GM21723 (cell line): ENCODE measurements around the gene STK32C.

Source experiments
- ATAC-seq: cut with Tn5 transposase; IDR thresholded peaks from one replicate; pipeline ENCODE4 v1.9.1; 2021; ENCODE audit warnings: mild to moderate bottlenecking, moderate library complexity; ENCODE audit not compliant: unreplicated experiment

The STK32C gene

GRCh38 chr10:132289439-132289838 is 18.3 kb downstream of the STK32C start:
- no peak for ATAC-seq

GRCh38 chr10:132283604-132284382 is 24.0 kb downstream of the STK32C start:
- ATAC-seq: no peak

DNA sequence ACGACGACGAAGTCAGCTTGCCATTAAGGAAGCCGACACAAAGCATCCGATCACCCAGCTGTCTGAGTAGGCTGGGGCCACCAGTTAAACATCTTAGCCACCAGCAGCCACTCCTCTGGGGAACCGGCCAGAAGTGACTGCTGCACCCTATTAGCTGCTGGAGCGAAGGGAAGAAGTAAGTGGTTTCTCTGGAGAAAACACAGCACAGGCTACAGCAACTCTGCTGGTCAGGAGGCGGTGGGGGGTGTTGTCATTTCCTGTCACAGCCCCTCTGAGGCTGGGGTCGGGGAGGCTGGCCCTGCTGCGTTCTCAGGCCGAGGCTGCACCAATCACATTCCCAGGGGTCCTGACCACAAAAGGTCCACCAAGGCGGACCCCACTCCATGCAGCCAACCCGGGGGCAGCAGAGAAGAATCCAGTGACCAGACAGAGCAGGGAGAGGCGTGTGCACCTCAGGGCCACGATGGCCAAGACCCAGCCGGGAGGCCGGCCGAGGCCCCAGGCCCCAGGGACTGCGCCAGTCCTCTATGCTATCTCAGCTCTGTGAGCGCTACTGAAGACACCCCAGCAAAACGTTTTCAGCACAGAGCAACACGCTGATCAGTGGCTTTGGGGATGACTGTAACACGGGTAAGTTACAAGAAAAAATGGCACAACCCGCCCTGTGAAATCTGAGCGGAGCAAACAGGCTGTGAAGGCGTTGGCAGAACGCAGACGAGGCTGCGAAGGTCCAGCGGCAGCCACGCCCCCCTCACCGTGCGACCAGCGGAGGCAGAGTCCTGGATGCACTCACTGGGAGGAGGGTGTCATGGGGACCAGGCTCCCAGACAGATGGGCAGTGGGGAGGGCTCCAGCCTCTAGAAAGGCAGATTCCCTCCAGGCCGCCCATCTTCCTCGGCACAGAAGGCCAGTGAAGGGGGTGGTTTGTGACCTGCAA is 24.8 kb downstream of the STK32C start:
- no peak for ATAC-seq

GRCh38 chr10:132281915-132282666 is 25.7 kb downstream of the STK32C start:
- no peak for ATAC-seq

- ATAC-seq: no peak
Measured at GRCh38 chr10:132280646-132281074, 27.1 kb downstream of the STK32C start.

GRCh38 chr10:132279873-132280645 is 27.7 kb downstream of the STK32C start:
- ATAC-seq: no peak

DNA sequence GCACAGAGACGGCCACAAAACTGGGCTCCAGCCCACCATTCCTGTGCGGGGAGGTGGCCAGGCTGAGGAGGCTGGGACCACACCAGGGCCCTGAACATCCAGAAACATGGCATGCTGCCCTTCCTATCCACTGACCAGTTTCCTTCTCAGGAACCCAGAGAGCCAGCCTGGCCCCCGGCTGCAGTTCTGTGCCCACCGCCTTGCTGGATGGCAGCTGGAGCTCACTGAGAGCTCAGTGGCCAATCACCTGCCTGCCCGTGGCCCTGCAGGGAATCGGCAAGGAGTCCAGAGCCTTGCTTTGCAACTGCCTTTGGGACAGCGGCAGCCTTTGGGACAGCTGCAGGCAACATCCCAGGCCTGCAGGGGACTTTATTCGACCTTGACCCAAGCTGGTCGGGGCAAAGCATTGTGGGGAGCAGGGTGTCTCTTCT is 30.4 kb downstream of the STK32C start:
- no peak for ATAC-seq

- no peak for ATAC-seq
Measured at GRCh38 chr10:132276706-132277105, 31.0 kb downstream of the STK32C start.

DNA sequence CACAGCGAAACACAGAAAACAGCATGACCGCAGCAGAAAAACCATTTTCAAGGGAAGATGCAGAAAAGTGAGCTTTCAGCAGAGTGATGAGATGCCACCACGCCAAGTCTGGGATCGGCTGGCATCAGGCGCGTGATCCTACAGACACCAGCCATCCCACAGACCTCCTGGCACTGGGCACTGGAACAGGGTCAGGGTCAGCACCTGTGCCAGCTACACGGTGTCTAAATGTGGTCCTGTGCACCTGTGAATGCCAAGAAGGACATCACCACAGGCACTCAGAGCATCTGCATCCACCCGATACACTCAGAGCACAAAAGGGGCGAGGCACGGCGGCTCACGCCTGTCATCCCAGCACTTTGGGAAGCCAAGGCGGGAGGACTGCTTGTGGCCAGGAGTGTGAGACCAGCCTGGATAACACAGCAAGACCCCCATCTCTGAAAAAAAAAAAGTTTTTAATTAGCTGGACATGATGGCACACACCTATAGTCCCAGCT is 31.5 kb downstream of the STK32C start:
- ATAC-seq: no peak

GRCh38 chr10:132275426-132276178 is 32.1 kb downstream of the STK32C start:
- ATAC-seq: no peak

DNA sequence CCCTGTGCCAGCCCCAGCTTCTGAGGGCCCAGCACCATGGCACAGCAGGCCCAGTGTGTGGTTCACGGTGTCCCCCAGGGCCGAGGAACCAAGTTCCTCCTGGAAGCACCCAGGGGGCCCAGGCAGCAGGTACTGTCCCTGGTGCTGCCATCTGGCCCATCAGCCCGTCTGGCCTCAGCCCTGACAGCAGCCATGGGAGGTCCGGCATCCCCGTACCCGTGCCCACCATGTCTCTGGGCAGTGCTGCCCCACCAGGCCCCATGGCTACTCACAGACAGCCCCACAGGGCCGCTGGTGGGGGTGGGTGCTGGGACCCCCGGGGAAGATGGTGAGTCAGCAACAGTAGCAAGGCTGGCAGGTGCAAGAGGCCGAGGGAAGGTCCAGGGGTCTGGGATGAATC is 32.8 kb downstream of the STK32C start:
- no peak for ATAC-seq

DNA sequence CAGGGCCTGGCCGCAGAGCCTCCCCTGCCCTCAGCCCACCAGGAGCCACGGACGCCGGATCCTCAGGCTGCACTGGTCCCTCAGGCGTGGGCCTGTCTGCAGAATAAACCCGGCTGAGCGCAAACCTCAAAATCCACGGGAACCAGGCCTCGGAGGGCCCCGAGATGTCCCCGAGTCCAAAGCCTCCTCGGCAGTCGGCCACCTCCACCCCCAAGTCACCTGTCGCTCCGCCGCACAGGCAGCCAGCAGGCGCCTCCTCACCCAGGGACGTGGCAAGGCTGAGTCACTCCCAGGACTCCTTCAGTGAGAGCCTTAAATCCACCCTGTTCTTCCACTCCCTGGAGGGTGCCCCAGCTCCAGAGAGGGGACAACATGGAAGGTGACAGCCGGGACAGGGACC is 33.2 kb downstream of the STK32C start:
- no peak for ATAC-seq

GRCh38 chr10:132273966-132274365 is 33.8 kb downstream of the STK32C start:
- no peak for ATAC-seq

- no peak for ATAC-seq
Measured at GRCh38 chr10:132273304-132273944, 34.3 kb downstream of the STK32C start.

- no peak for ATAC-seq
Measured at GRCh38 chr10:132272231-132272971, 35.3 kb downstream of the STK32C start.

DNA sequence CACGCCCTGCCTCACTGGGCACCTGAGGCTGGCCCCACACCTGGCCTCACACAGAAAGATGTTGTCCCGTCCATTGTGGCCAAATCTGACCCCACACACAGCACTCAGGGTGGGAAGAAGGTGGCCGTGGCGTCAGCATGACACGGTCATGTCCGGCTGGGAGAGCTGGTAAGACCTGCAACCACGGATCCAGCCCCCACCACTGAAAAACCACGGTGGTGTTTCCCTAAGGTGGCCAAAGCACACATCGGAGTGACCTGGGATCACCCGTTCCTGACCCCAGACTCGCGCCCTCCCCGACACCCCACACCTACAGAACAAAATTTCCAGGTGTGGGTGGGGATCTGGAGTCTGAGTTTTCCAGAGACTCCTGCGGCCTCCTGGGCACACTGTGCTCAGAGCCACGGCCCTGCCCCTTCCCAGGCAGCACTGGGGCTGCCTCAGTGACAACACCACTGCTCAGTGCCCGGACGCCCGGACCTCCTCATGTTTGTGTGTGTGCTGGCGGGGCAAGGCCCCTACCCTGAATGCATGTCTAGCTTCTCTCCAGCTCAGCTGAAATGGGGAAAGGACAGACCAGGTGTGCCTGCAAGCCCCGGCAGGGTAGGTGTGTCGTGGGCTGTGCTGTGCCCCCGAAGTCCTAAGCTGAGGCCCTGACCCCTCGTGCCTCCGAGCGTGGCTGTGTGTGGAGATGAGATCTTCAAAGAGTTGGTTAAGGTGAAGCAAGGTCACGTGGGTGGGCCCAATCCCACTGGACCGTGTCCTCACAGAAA is 36.1 kb downstream of the STK32C start:
- ATAC-seq: no peak

DNA sequence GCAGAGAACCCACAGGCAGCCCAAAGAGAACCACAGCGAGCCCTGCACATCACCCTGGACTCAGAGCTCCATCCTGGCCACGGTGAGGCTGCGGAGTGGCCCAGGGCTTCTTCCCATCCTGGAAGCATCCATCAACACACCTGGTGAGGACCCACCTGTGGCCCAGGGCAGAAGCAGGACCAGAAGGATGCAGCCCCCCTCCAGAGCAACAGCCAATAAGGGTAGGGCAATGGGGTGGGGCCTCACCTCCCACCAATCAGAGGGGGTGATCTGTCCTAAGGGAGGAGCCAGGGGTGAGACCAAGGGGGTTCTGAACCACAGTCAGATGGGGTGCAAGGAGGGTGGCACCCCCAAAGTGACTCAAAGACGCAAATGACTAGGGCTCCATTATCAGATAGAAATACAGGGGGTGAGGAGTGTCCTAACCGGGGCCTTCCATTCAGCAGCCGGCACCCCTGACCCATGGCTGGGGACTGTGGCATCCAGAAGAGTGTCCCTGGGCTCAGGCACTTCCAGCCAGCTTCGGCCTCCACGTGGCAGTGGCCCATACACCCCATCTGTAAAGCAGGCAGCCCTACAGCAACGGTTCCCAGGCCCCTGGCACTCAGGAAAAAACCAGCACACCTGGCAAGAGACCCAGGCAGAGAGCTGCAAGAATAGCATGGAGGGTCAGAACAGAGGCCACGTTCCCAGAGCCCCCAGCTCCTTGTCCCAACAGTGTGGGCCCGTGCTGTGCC is 36.9 kb downstream of the STK32C start:
- no peak for ATAC-seq
